ENCODE data around the gene C8G. TPM values are rescaled to one million over a fixed set of nuclear protein-coding genes. Genes with fewer than 3 reads are reported as not detected.

C8G gene
- total RNA-seq, 6 experiments from 2014 or later: 248 to 755 (median 453) TPM

- Histone ChIP-seq H3K4me3 (peak overlapping the region; percentile 16 to 29 (median 21)), H3K4me1 (no peaks in the 10 kb centered on the region), H3K36me3 (no peaks in the 10 kb centered on the region), H3K27me3 (no peaks in the 10 kb centered on the region), H3K9me3 (no peaks in the 10 kb centered on the region), H3K27ac (no peak overlapping the region)
- DNase-seq: no peak
- WGBS (ENCODE audit: insufficient coverage, low coverage, low lambda C conversion rate, missing lambda C conversion rate): no CpG with 5 or more reads among the region's 33 CpGs
- no peak for TF ChIP-seq CTCF (IDR thresholded peaks at IDR 0.05)
- TF ChIP-seq POLR2A (IDR thresholded peaks at IDR 0.05): no peak
- ATAC-seq: no peak
- intact Hi-C loops (cut with DNase I): no loop called here
These were observed 32.6 kb downstream of the C8G start for GRCh38 chr9:136977649-136978072.

- WGBS (ENCODE audit: insufficient coverage, low coverage, low lambda C conversion rate, missing lambda C conversion rate): 8% methylated on average over 18 of the region's 78 CpGs
- Histone ChIP-seq H3K4me1 (no peaks in the 10 kb centered on the region), H3K27ac (no peak overlapping the region), H3K9me3 (no peaks in the 10 kb centered on the region), H3K36me3 (no peaks in the 10 kb centered on the region), H3K27me3 (no peaks in the 10 kb centered on the region), H3K4me3 (peak overlapping the region; percentile 16 to 29 (median 21))
- DNase-seq (peak in 2 of 3 donors; percentile 67), ATAC-seq (peak; percentile 29 to 59 (median 52))
- intact Hi-C loops (cut with DNase I): no loop called here
- TF ChIP-seq POLR2A (IDR thresholded peaks at IDR 0.05): no peak
- no peak for TF ChIP-seq CTCF (IDR thresholded peaks at IDR 0.05)
These were observed 33.2 kb downstream of the C8G start for GRCh38 chr9:136978073-136978864.

GRCh38 chr9:136978865-136979544, 34.0 kb downstream of the C8G start:
- 11% methylated on average over 6 of the region's 41 CpGs for WGBS (ENCODE audit: insufficient coverage, low coverage, low lambda C conversion rate, missing lambda C conversion rate)
- Histone ChIP-seq H3K27ac (no peak overlapping the region), H3K27me3 (no peaks in the 10 kb centered on the region), H3K4me1 (no peaks in the 10 kb centered on the region), H3K4me3 (no peak overlapping the region), H3K9me3 (no peaks in the 10 kb centered on the region), H3K36me3 (no peaks in the 10 kb centered on the region)
- no peak for ATAC-seq
- DNase-seq: no peak
- intact Hi-C loops (cut with DNase I): no loop called here
- no peak for TF ChIP-seq POLR2A (IDR thresholded peaks at IDR 0.05)
- no peak for TF ChIP-seq CTCF (IDR thresholded peaks at IDR 0.05)

- TF ChIP-seq POLR2A (IDR thresholded peaks at IDR 0.05): no peak
- TF ChIP-seq CTCF (IDR thresholded peaks at IDR 0.05): no peak
- Histone ChIP-seq H3K36me3 (no peaks in the 10 kb centered on the region), H3K27ac (no peak overlapping the region), H3K9me3 (no peaks in the 10 kb centered on the region), H3K4me3 (no peak overlapping the region), H3K4me1 (no peaks in the 10 kb centered on the region), H3K27me3 (no peaks in the 10 kb centered on the region)
- intact Hi-C loops (cut with DNase I): no loop called here
- 0% methylated on average over 1 of the region's 26 CpGs for WGBS (ENCODE audit: insufficient coverage, low coverage, low lambda C conversion rate, missing lambda C conversion rate)
- DNase-seq (no peak), ATAC-seq (no peak)
These were observed 34.9 kb downstream of the C8G start for GRCh38 chr9:136979769-136980587.

Data from right lobe of liver (tissue), 6 donors.